Measurements from ENCODE around the gene SETD5. TPM values are rescaled to one million over a fixed set of nuclear protein-coding genes. Genes with fewer than 3 reads are reported as not detected.

The SETD5 gene
- total RNA-seq, 1 donor from 2014 or later: 65.9 TPM

GRCh38 chr3:9499455-9500107 lies 102.2 kb downstream of the SETD5 start:
- intact Hi-C loops (cut with DNase I): no loop called here
- DNase-seq (ENCODE audit: low spot score): no peak

GRCh38 chr3:9500108-9501050 lies 103.0 kb downstream of the SETD5 start:
- intact Hi-C loops (cut with DNase I): no loop called here
- no peak for DNase-seq (ENCODE audit: low spot score)

- intact Hi-C loops (cut with DNase I): no loop called here
- no peak for DNase-seq (ENCODE audit: low spot score)
These were observed 103.8 kb downstream of the SETD5 start for GRCh38 chr3:9501226-9501625.

- intact Hi-C loops (cut with DNase I): no loop called here
- DNase-seq (ENCODE audit: low spot score): no peak
These were observed 105.9 kb downstream of the SETD5 start for GRCh38 chr3:9503283-9503682.

- intact Hi-C loops (cut with DNase I): no loop called here
- no peak for DNase-seq (ENCODE audit: low spot score)
These were observed 110.5 kb downstream of the SETD5 start for GRCh38 chr3:9507586-9508578.

GRCh38 chr3:9508781-9509180 lies 111.4 kb downstream of the SETD5 start:
- intact Hi-C loops (cut with DNase I): no loop called here
- no peak for DNase-seq (ENCODE audit: low spot score)

GRCh38 chr3:9512456-9513045 lies 115.1 kb downstream of the SETD5 start:
- no peak for DNase-seq (ENCODE audit: low spot score)

GRCh38 chr3:9514306-9514705 lies 116.9 kb downstream of the SETD5 start:
- DNase-seq (ENCODE audit: low spot score): no peak
- intact Hi-C loops (cut with DNase I): no loop called here

More at GRCh38 chr3:9512456-9513045, 115.1 kb downstream of the SETD5 start:
- intact Hi-C loops (cut with DNase I): no loop called here

GRCh38 chr3:9514956-9515355 lies 117.5 kb downstream of the SETD5 start:
- intact Hi-C loops (cut with DNase I): no loop called here
- DNase-seq (ENCODE audit: low spot score): no peak

- intact Hi-C loops (cut with DNase I): no loop called here
- no peak for DNase-seq (ENCODE audit: low spot score)
These were observed 127.7 kb downstream of the SETD5 start for GRCh38 chr3:9525078-9525477.

Other genes starting within 250 kb of the SETD5 start
- 10.1 TPM for gene SRGAP3, start 148.0 kb upstream of the SETD5 start, total RNA-seq
- gene THUMPD3, start 34.6 kb upstream of the SETD5 start, total RNA-seq: 53.5 TPM
- not detected for gene LHFPL4, start 156.2 kb downstream of the SETD5 start, total RNA-seq